Mucosa of descending colon (tissue), 3 donors: ENCODE measurements around the gene EPHA6. TPM values are rescaled to one million over a fixed set of nuclear protein-coding genes. Genes with fewer than 3 reads are reported as not detected.

Experiments used
- ATAC-seq: fragments of 200-7000 bp; cut with Tn5 transposase; one replicate; pipeline ENCODE4 v1.9.1; 2020; ENCODE audit warnings: mild to moderate bottlenecking, moderate library complexity
- DNase-seq, 3 donors: peaks; one replicate each; pipeline ENCODE4 v3.0.0-alpha.2; 2020
- H3K36me3 ChIP-seq: fragments of 200-600 bp; one replicate; pipeline ENCODE4 v1.8.0; 2021; ENCODE audit warnings: low read depth, mild to moderate bottlenecking
- H3K4me1 ChIP-seq: fragments of 200-600 bp; one replicate; pipeline ENCODE4 v1.8.0; 2021; ENCODE audit warnings: low read depth, mild to moderate bottlenecking
- H3K4me3 ChIP-seq: fragments of 200-600 bp; one replicate; pipeline ENCODE4 v1.8.0; 2021; ENCODE audit warnings: mild to moderate bottlenecking
- H3K9me3 ChIP-seq: fragments of 200-600 bp; one replicate; pipeline ENCODE4 v1.8.0; 2021; ENCODE audit warnings: mild to moderate bottlenecking
- CTCF ChIP-seq: fragments of 200-600 bp; IDR thresholded peaks from one replicate; pipeline ENCODE4 v1.8.0; 2022; ENCODE audit warnings: antibody characterized with exemption, mild to moderate bottlenecking
- intact Hi-C, 2 donors: fragments of 100-400 bp; cut with DNase I in 1 of 2; cut with micrococcal nuclease in 1 of 2; formaldehyde crosslinking; loops; one replicate each; pipeline versions ENCODE4 v1.11.0 to v1.11.1; 2022; cut with DNase I, micrococcal nuclease
- total RNA-seq, 3 donors: library from RNA; stranded (reverse); fragmentation: NEBNext Ultra II Directional in 2 of 3; extraction: Animal tissue kit (Norgen Biotek cat#: 25700) in 2 of 3; gene quantifications; one replicate each; pipeline versions ENCODE4 v1.2.1 to v1.2.4, GENCODE V29; 2021 to 2023
- donor health status: DM: no; HTN: no; CAD: no; lungs with moderate emphysema.
- donor health status: DM: no; HTN: no; CAD: no.
- donor health status: DM: no; HTN: yes; CAD: no.

Gene EPHA6
- total RNA-seq, 3 donors from 2014 or later = 0.55 to 24.8 (median 1.5) TPM

- DNase-seq (no peak), ATAC-seq (no peak)
- TF ChIP-seq CTCF = no peak
- H3K9me3 ChIP-seq = no peaks in the 10 kb centered on the region
- H3K4me1 ChIP-seq = no peaks in the 10 kb centered on the region
- H3K36me3 ChIP-seq = no peaks in the 10 kb centered on the region
- no peak overlapping the region for H3K4me3 ChIP-seq
- intact Hi-C loops = no loop called here
Observed at GRCh38 chr3:97353176-97353575, 538.8 kb downstream of the EPHA6 start.

GRCh38 chr3:97359977-97360376 lies 545.6 kb downstream of the EPHA6 start:
- no peak for TF ChIP-seq CTCF
- H3K4me3 ChIP-seq = no peak overlapping the region
- DNase-seq (no peak), ATAC-seq (no peak)
- H3K9me3 ChIP-seq = no peaks in the 10 kb centered on the region
- intact Hi-C loops = no loop called here
- H3K4me1 ChIP-seq = no peaks in the 10 kb centered on the region
- H3K36me3 ChIP-seq = no peaks in the 10 kb centered on the region

- Histone ChIP-seq H3K4me1 (no peaks in the 10 kb centered on the region), H3K36me3 (no peaks in the 10 kb centered on the region), H3K4me3 (no peak overlapping the region), H3K9me3 (no peaks in the 10 kb centered on the region)
- TF ChIP-seq CTCF = no peak
- intact Hi-C loops = no loop called here
- ATAC-seq = no peak
- no peak for DNase-seq
Observed at GRCh38 chr3:97360804-97361203, 546.4 kb downstream of the EPHA6 start.

GRCh38 chr3:97384583-97384982 lies 570.2 kb downstream of the EPHA6 start:
- ATAC-seq (no peak), DNase-seq (no peak)
- intact Hi-C loops = no loop called here
- Histone ChIP-seq H3K9me3 (no peaks in the 10 kb centered on the region), H3K4me3 (no peak overlapping the region), H3K4me1 (no peaks in the 10 kb centered on the region), H3K36me3 (no peaks in the 10 kb centered on the region)
- TF ChIP-seq CTCF = no peak

- no peaks in the 10 kb centered on the region for H3K36me3 ChIP-seq
- no peaks in the 10 kb centered on the region for H3K9me3 ChIP-seq
- TF ChIP-seq CTCF = no peak
- ATAC-seq (no peak), DNase-seq (no peak)
- H3K4me1 ChIP-seq = no peaks in the 10 kb centered on the region
- no peak overlapping the region for H3K4me3 ChIP-seq
- intact Hi-C loops = no loop called here
Observed at GRCh38 chr3:97388774-97389173, 574.4 kb downstream of the EPHA6 start.

GRCh38 chr3:97389936-97390335 lies 575.5 kb downstream of the EPHA6 start:
- H3K4me1 ChIP-seq = no peaks in the 10 kb centered on the region
- no peak for ATAC-seq
- no peak for DNase-seq
- no peaks in the 10 kb centered on the region for H3K36me3 ChIP-seq
- TF ChIP-seq CTCF = no peak
- H3K4me3 ChIP-seq = no peak overlapping the region
- no peaks in the 10 kb centered on the region for H3K9me3 ChIP-seq
- intact Hi-C loops = no loop called here
